ENCODE results near the gene WWC2. TPM values are rescaled to one million over a fixed set of nuclear protein-coding genes. Genes with fewer than 3 reads are reported as not detected.

The WWC2 gene
- total and polyA plus RNA-seq, 2 experiments from 2014 or later: 50.5 to 74.2 TPM

- no peaks in the 10 kb centered on the region; the same call in 2 of the 3 replicates for H3K4me1 Mint-ChIP-seq
- H3K4me3 ChIP-seq: no peak overlapping the region
- no peaks in the 10 kb centered on the region for H3K79me2 ChIP-seq (replicated peaks; ENCODE audit: insufficient read depth)
- DNase-seq (ENCODE audit: low spot score): no peak
- TF ChIP-seq, protein P1, sequence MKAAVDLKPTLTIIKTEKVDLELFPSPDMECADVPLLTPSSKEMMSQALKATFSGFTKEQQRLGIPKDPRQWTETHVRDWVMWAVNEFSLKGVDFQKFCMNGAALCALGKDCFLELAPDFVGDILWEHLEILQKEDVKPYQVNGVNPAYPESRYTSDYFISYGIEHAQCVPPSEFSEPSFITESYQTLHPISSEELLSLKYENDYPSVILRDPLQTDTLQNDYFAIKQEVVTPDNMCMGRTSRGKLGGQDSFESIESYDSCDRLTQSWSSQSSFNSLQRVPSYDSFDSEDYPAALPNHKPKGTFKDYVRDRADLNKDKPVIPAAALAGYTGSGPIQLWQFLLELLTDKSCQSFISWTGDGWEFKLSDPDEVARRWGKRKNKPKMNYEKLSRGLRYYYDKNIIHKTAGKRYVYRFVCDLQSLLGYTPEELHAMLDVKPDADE (IDR thresholded peaks at IDR 0.05): no peak
- no peak for TF ChIP-seq POLR2AphosphoS5 (IDR thresholded peaks at IDR 0.05; ENCODE audit: low read depth)
- TF ChIP-seq, protein P2, sequence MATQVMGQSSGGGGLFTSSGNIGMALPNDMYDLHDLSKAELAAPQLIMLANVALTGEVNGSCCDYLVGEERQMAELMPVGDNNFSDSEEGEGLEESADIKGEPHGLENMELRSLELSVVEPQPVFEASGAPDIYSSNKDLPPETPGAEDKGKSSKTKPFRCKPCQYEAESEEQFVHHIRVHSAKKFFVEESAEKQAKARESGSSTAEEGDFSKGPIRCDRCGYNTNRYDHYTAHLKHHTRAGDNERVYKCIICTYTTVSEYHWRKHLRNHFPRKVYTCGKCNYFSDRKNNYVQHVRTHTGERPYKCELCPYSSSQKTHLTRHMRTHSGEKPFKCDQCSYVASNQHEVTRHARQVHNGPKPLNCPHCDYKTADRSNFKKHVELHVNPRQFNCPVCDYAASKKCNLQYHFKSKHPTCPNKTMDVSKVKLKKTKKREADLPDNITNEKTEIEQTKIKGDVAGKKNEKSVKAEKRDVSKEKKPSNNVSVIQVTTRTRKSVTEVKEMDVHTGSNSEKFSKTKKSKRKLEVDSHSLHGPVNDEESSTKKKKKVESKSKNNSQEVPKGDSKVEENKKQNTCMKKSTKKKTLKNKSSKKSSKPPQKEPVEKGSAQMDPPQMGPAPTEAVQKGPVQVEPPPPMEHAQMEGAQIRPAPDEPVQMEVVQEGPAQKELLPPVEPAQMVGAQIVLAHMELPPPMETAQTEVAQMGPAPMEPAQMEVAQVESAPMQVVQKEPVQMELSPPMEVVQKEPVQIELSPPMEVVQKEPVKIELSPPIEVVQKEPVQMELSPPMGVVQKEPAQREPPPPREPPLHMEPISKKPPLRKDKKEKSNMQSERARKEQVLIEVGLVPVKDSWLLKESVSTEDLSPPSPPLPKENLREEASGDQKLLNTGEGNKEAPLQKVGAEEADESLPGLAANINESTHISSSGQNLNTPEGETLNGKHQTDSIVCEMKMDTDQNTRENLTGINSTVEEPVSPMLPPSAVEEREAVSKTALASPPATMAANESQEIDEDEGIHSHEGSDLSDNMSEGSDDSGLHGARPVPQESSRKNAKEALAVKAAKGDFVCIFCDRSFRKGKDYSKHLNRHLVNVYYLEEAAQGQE (IDR thresholded peaks at IDR 0.05; ENCODE audit: unreplicated experiment): no peak
- H3K27ac Mint-ChIP-seq: no peak overlapping the region
- H4K20me1 ChIP-seq (replicated peaks; ENCODE audit: insufficient read depth): no peaks in the 10 kb centered on the region
- H3K9me2 ChIP-seq (ENCODE audit: insufficient read depth): no peaks in the 10 kb centered on the region
- no peak for ATAC-seq
- H3K27ac ChIP-seq (ENCODE audit: low read depth): no peak overlapping the region
- no peak overlapping the region for H3K4me2 ChIP-seq
- no peaks in the 10 kb centered on the region for H3K4me1 ChIP-seq (ENCODE audit: insufficient read depth)
- peaks cover 12% of the 10 kb centered on the region; the same call in 2 of the 3 replicates for H3K36me3 Mint-ChIP-seq (ENCODE audit: low read depth)
- no peaks in the 10 kb centered on the region for H3K36me3 ChIP-seq (ENCODE audit: insufficient read depth)
- no peaks in the 10 kb centered on the region for H3F3A ChIP-seq (replicated peaks; ENCODE audit: low read depth)
- H2AFZ ChIP-seq: no peak overlapping the region
- no peaks in the 10 kb centered on the region for H3K27me3 ChIP-seq (ENCODE audit: insufficient read depth)
- peaks cover 24% of the 10 kb centered on the region for H3K9me3 Mint-ChIP-seq
- H3K4me3 Mint-ChIP-seq: no peak overlapping the region
- peaks cover 18% of the 10 kb centered on the region for H3K27me3 Mint-ChIP-seq (ENCODE audit: insufficient read depth, low read depth, poor library complexity)
Observed at GRCh38 chr4:183327827-183328226, 228.8 kb downstream of the WWC2 start.

GRCh38 chr4:183328832-183329231, 229.8 kb downstream of the WWC2 start:
- Mint-ChIP-seq H3K36me3 (ENCODE audit: low read depth) (peaks cover 12% of the 10 kb centered on the region; the same call in 2 of the 3 replicates), H3K27me3 (ENCODE audit: insufficient read depth, low read depth, poor library complexity) (peaks cover 14% of the 10 kb centered on the region)
- no peak for ATAC-seq
- TF ChIP-seq STAT1 (IDR thresholded peaks at IDR 0.05; ENCODE audit: unreplicated experiment) (no peak), ZNF331 (CRISPR knock-in tag; IDR thresholded peaks at IDR 0.05; ENCODE audit: low read depth) (no peak), ZNF462 (CRISPR knock-in tag; IDR thresholded peaks at IDR 0.05) (no peak), POLR2AphosphoS5 (IDR thresholded peaks at IDR 0.05; ENCODE audit: low read depth) (no peak), NANOG (IDR thresholded peaks at IDR 0.05; ENCODE audit: borderline replicate concordance) (no peak)
- TF ChIP-seq, protein P2 (IDR thresholded peaks at IDR 0.05; ENCODE audit: unreplicated experiment): no peak

More at GRCh38 chr4:183328832-183329231, 229.8 kb downstream of the WWC2 start:
- no peak overlapping the region for H3K4me2 ChIP-seq
- Mint-ChIP-seq H3K27ac (no peak overlapping the region), H3K4me3 (no peak overlapping the region), H3K4me1 (no peaks in the 10 kb centered on the region; the same call in 2 of the 3 replicates), H3K9me3 (peaks cover 24% of the 10 kb centered on the region)
- H3K4me3 ChIP-seq: no peak overlapping the region
- H3K79me2 ChIP-seq (replicated peaks; ENCODE audit: insufficient read depth): no peaks in the 10 kb centered on the region
- no peaks in the 10 kb centered on the region for H3K36me3 ChIP-seq (ENCODE audit: insufficient read depth)
- DNase-seq (ENCODE audit: low spot score): no peak
- no peaks in the 10 kb centered on the region for H3F3A ChIP-seq (replicated peaks; ENCODE audit: low read depth)
- H3K4me1 ChIP-seq (ENCODE audit: insufficient read depth): no peaks in the 10 kb centered on the region
- no peak overlapping the region for H3K27ac ChIP-seq (ENCODE audit: low read depth)
- no peak overlapping the region for H2AFZ ChIP-seq
- no peaks in the 10 kb centered on the region for H4K20me1 ChIP-seq (replicated peaks; ENCODE audit: insufficient read depth)
- no peaks in the 10 kb centered on the region for H3K27me3 ChIP-seq (ENCODE audit: insufficient read depth)
- no peaks in the 10 kb centered on the region for H3K9me2 ChIP-seq (ENCODE audit: insufficient read depth)
